ENCODE measurements around the gene RAB19. TPM values are rescaled to one million over a fixed set of nuclear protein-coding genes. Genes with fewer than 3 reads are reported as not detected.
A peak's percentile ranks its signal among the peaks of the same experiment; 100 is the strongest.

Gene RAB19
- total and polyA plus RNA-seq, 4 donors, result 0.17 to 0.84 TPM; not detected in 2

- H3K4me1 ChIP-seq (ENCODE audit: control insufficient read depth in 4 of 4, insufficient read depth in 4 of 4, low read length in 3 of 4), result no peaks in the 10 kb centered on the region
- no peaks in the 10 kb centered on the region for H3K27me3 ChIP-seq (ENCODE audit: control insufficient read depth in 4 of 4, insufficient read depth in 4 of 4, low read length in 3 of 4)
- H3K27ac ChIP-seq (ENCODE audit: low read depth in 1 of 2, low read length in 2 of 2), result no peak overlapping the region
- no peak overlapping the region for H3K4me3 ChIP-seq (ENCODE audit: low read depth in 1 of 3, low read length in 3 of 3)
- H3K9me3 ChIP-seq (ENCODE audit: control insufficient read depth in 4 of 4, low read length in 3 of 4), result no peaks in the 10 kb centered on the region
- DNase-seq (ENCODE audit: low spot score), result no peak
- TF ChIP-seq HNF4A (conservative IDR thresholded peaks at IDR 0.05) (no peak), TAF1 (conservative IDR thresholded peaks at IDR 0.05) (no peak), REST (IDR thresholded peaks at IDR 0.05) (no peak), GABPA (IDR thresholded peaks at IDR 0.05 in 1 of 2, conservative IDR thresholded peaks at IDR 0.05 in 1 of 2) (no peak), ATF3 (IDR thresholded peaks at IDR 0.05) (no peak)
- TF ChIP-seq, protein P1, sequence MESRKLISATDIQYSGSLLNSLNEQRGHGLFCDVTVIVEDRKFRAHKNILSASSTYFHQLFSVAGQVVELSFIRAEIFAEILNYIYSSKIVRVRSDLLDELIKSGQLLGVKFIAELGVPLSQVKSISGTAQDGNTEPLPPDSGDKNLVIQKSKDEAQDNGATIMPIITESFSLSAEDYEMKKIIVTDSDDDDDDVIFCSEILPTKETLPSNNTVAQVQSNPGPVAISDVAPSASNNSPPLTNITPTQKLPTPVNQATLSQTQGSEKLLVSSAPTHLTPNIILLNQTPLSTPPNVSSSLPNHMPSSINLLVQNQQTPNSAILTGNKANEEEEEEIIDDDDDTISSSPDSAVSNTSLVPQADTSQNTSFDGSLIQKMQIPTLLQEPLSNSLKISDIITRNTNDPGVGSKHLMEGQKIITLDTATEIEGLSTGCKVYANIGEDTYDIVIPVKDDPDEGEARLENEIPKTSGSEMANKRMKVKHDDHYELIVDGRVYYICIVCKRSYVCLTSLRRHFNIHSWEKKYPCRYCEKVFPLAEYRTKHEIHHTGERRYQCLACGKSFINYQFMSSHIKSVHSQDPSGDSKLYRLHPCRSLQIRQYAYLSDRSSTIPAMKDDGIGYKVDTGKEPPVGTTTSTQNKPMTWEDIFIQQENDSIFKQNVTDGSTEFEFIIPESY (IDR thresholded peaks at IDR 0.05), result no peak
- WGBS, result 96% methylated on average over 2 of the region's 2 CpGs
- H3K36me3 ChIP-seq (ENCODE audit: control insufficient read depth in 4 of 4, insufficient read depth in 3 of 4, low read depth in 1 of 4, low read length in 3 of 4), result peaks cover 13 to 32% (median 28%) of the 10 kb centered on the region in 4 donors
- no peak overlapping the region for H3K9ac ChIP-seq (ENCODE audit: low read depth in 1 of 2, low read length in 2 of 2)
Observed at GRCh38 chr7:140463111-140463510, 59.3 kb downstream of the RAB19 start.

GRCh38 chr7:140475747-140476333 is 72.0 kb downstream of the RAB19 start:
- no peak for TF ChIP-seq TAF1 (conservative IDR thresholded peaks at IDR 0.05)
- no peak for TF ChIP-seq MAX (IDR thresholded peaks at IDR 0.05)
- no peak for TF ChIP-seq JUND (IDR thresholded peaks at IDR 0.05)
- TF ChIP-seq SP1 (IDR thresholded peaks at IDR 0.05), result no peak
- TF ChIP-seq RXRA (IDR thresholded peaks at IDR 0.05), result no peak
- no peak for TF ChIP-seq YY1 (IDR thresholded peaks at IDR 0.05)
- TF ChIP-seq FOXA2 (IDR thresholded peaks at IDR 0.05), result no peak
- no peak for TF ChIP-seq HNF4G (IDR thresholded peaks at IDR 0.05)
- TF ChIP-seq, protein P2, sequence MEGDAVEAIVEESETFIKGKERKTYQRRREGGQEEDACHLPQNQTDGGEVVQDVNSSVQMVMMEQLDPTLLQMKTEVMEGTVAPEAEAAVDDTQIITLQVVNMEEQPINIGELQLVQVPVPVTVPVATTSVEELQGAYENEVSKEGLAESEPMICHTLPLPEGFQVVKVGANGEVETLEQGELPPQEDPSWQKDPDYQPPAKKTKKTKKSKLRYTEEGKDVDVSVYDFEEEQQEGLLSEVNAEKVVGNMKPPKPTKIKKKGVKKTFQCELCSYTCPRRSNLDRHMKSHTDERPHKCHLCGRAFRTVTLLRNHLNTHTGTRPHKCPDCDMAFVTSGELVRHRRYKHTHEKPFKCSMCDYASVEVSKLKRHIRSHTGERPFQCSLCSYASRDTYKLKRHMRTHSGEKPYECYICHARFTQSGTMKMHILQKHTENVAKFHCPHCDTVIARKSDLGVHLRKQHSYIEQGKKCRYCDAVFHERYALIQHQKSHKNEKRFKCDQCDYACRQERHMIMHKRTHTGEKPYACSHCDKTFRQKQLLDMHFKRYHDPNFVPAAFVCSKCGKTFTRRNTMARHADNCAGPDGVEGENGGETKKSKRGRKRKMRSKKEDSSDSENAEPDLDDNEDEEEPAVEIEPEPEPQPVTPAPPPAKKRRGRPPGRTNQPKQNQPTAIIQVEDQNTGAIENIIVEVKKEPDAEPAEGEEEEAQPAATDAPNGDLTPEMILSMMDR (IDR thresholded peaks at IDR 0.05; ENCODE audit: low read depth, low read length, missing input control), result peak; percentile 51
- peak; percentile 81 to 82 for TF ChIP-seq RAD21 (IDR thresholded peaks at IDR 0.05)
- Histone ChIP-seq H3K36me3 (ENCODE audit: control insufficient read depth in 4 of 4, insufficient read depth in 3 of 4, low read depth in 1 of 4, low read length in 3 of 4) (peaks cover 0 to 3% (median 2%) of the 10 kb centered on the region in 4 donors), H3K4me1 (ENCODE audit: control insufficient read depth in 4 of 4, insufficient read depth in 4 of 4, low read length in 3 of 4) (peaks cover 3 to 26% (median 18%) of the 10 kb centered on the region in 4 donors), H3K9ac (ENCODE audit: low read depth in 1 of 2, low read length in 2 of 2) (no peak overlapping the region), H3K27ac (ENCODE audit: low read depth in 1 of 2, low read length in 2 of 2) (no peak overlapping the region), H3K4me3 (ENCODE audit: low read depth in 1 of 3, low read length in 3 of 3) (no peak overlapping the region), H3K9me3 (ENCODE audit: control insufficient read depth in 4 of 4, low read length in 3 of 4) (no peaks in the 10 kb centered on the region), H3K27me3 (ENCODE audit: control insufficient read depth in 4 of 4, insufficient read depth in 4 of 4, low read length in 3 of 4) (no peaks in the 10 kb centered on the region)
- WGBS, result 31% methylated on average over 2 of the region's 2 CpGs
- DNase-seq (ENCODE audit: low spot score), result no peak

Measured in liver (tissue), 9 donors.